NCI-H748 treated with DMSO at 0.1 percent for 48 hours (cell line): Measurements from ENCODE around the gene DYNC1LI1.

Experiments
- DNase-seq: peaks from one replicate; lab custom pipeline; 2025; lab: John Stamatoyannopoulos, UW

Gene DYNC1LI1

DNA sequence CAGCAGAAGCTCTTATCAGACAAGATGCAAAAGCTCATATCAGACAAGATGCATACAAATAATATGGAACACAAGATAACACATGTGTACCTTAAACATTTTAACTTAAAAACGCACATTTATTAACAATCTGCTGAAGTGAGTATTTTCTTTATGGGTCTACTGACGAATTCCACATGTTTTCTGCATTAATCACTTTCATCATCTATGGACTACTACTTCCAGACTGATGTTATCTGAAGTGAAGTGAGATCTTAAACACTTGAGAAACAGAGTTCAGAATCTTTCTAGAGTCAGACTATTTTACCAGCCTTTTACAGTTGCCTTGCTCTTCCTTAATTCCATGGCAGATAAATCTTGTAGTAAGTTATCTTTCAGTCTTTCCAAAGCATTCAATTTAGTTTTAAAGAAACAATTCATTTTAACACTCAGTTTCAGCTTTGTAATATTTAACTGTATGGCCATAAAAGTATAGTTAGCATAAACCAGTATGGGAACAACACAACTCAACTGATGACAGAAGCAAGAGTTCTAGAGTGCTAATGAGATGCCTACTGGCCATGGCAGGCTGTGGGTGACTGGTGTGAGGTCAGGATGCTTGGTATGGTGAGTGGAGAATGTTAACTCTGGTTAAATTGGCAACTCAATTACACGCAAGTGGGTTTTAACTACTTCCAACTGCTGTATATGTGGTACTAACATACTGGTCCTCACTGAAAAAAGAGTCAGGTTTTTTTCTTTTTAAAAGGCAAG, 77.8 kb downstream of the DYNC1LI1 start:
- DNase-seq, result no peak

DNA sequence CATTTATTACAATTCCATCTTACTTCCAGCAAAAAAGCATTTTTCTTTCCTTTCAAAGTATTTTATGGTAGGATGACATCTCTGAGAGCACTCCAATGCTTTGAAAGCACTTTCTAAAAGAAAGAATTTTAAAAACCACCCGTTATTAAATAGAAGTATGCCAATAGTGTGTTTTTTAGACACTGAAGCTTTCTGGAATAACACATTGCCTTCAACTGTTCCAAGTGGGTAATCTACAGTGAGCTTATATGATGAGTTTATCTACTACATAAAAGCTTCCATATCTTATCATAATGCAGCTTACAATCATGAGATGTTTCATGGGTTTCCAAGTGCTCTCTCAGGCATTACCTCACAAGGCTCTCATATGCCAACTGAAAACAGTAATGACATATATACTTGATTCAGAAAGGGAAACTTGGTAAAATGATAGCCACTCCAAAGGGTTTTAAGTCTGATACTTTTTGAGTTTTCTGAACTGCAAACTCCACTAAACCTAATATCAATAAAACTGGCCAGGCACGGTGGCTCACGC, 82.1 kb downstream of the DYNC1LI1 start:
- DNase-seq, result no peak

DNA sequence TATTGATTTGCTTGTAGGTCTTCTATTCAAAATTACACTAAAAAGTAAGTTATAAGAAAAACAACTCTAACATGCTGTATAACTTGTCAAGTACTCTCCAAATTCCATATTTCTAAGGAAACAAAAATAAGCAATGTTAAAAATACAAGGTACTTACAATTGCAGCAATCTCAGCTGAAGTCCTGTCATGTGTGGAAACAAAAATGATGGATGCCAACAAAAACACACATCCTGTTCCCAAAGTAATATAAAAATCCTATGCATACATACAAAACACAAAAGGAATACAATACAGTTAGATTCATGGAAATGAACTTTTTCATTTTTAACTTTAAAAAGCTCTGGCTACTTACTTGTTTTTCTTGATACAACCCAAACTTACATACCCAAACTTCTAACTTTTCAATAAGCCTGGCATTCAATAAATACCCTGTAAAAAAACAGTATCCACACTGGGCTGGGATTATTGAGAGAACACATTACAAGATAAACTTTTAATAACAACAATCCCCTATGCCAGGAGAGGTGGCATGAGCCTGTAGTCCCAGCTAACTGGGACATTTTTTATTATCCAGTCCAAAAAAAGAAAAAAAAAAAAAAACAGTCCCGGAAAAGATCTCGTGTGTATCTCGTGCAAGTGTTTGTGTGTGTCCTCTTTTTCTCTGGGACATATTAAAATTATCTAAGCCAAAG, 82.7 kb downstream of the DYNC1LI1 start:
- DNase-seq, result no peak

DNA sequence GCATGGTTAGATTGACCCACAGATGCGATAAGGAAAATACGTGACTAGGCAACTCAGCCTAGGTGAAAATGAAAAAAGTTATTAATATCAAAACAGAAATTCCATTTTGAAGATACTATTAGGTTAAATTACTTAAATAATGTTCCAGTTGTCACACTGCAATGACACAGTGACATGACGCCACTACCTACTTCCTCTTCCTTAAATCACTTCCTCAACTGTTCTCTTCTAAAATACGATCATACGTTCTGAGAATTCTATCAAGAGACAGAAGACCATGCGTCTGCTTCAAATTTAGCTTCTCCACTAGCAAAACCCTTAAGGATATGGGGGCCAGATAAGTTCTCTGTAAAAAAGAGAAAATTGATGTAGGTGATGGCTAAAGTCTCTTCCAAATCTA, 86.2 kb downstream of the DYNC1LI1 start:
- no peak for DNase-seq

- DNase-seq, result no peak
These were observed 86.9 kb downstream of the DYNC1LI1 start for GRCh38 chr3:32483772-32484171.

DNA sequence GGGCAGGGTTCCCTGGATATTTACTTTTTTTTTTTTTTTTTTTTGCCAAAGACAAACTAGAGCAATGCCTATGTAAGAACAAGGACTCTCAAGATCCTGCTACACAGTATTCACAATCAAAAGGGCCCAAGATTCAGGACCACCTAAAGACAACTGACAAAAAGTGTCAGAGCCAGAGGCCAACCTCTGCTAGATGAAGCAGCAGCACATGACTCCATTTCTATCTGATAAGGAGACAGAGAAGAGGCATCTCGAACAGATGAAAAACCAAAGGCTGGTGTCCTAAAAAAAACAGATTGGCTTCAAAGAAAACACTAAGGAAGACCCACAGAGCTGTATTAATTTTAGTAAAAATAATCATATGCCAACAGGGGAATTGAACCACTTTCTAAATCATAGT, 88.0 kb downstream of the DYNC1LI1 start:
- no peak for DNase-seq

DNA sequence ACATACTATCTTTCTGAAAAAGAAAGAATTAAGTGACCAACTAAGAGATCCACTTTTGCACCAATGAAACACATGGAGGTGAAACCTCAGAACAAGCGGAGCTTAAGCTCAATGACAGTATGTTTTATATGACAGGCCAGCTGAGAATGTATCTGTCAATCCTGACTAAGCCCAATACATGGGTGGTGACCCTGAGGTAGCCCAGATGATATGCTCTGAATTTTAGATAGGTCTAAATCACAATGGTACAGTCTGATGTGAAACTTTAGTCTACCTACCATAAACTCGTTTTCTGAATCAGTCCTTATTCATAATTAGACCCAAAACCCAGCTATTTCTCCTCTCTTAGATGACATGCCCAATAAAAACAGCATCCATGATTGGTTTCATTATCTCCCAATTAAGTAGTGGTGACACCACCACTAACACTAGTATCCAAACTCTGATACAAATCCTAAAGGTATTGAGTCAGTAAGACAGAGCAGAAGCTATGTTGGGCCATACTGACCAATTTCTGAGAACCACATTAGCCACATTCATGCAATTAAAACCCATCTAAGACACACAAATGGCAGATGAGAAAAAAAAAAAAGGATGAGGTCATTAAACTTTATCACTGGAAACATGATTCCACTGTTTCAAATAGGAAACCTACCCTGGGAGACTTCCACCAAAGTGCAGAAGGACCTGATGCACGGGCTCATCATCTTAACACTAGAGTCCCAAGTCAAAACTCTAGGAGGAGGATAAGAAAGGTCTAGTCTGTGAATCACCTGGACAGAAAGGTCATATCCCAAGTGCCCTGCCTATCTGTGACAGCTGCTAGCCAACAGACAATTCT, 88.6 kb downstream of the DYNC1LI1 start:
- no peak for DNase-seq

- no peak for DNase-seq
These were observed 90.1 kb downstream of the DYNC1LI1 start for GRCh38 chr3:32480604-32481003.
